Astrocyte (in vitro differentiated cells and primary cell): ENCODE results near the gene GSX2. TPM values are rescaled to one million over a fixed set of nuclear protein-coding genes. Genes with fewer than 3 reads are reported as not detected.

Source experiments
- DNase-seq: peaks from one replicate; pipeline ENCODE4 v3.0.0-alpha.2; 2010; ENCODE audit warnings: low read depth
- FAIRE-seq: peaks from 2 replicates; lab custom pipeline; 2011; peaks lifted over from hg19 to GRCh38; lab: Jason Lieb, UNC
- H2AFZ ChIP-seq: 2 replicates; pipeline ENCODE4 v1.6.0; 2012; ENCODE audit warnings: low read depth, low read length, inconsistent platforms
- H3K27ac ChIP-seq: 2 replicates; pipeline ENCODE4 v1.5.1; 2011; ENCODE audit warnings: low read depth, low read length, inconsistent platforms
- H3K27me3 ChIP-seq: 2 replicates; pipeline ENCODE4 v1.6.0; 2011; ENCODE audit warnings: low read length, inconsistent platforms; ENCODE audit not compliant: insufficient read depth
- H3K36me3 ChIP-seq: 2 replicates; pipeline ENCODE4 v1.5.1; 2011; ENCODE audit warnings: low read length, inconsistent platforms; ENCODE audit not compliant: insufficient read depth
- H3K4me1 ChIP-seq: 2 replicates; pipeline ENCODE4 v1.5.1; 2011; ENCODE audit warnings: low read length, inconsistent platforms; ENCODE audit not compliant: insufficient read depth
- H3K4me2 ChIP-seq: 2 replicates; pipeline ENCODE4 v1.6.0; 2012; ENCODE audit warnings: low read length, inconsistent platforms
- H3K4me3 ChIP-seq: 2 replicates; pipeline ENCODE4 v1.5.1; 2011; ENCODE audit warnings: low read depth, mild to moderate bottlenecking, low read length, inconsistent platforms; ENCODE audit not compliant: insufficient read depth
- H3K79me2 ChIP-seq: 2 replicates; pipeline ENCODE4 v1.6.0; 2012; ENCODE audit warnings: mild to moderate bottlenecking, low read length, inconsistent platforms; ENCODE audit not compliant: insufficient read depth
- H3K9ac ChIP-seq: 2 replicates; pipeline ENCODE4 v1.6.0; 2012; ENCODE audit warnings: mild to moderate bottlenecking, low read length, inconsistent platforms
- H3K9me3 ChIP-seq: 2 replicates; pipeline ENCODE4 v1.5.1; 2012; ENCODE audit warnings: low read depth, mild to moderate bottlenecking, low read length, inconsistent platforms; ENCODE audit not compliant: insufficient read depth
- H4K20me1 ChIP-seq: 2 replicates; pipeline ENCODE4 v1.6.0; 2012; ENCODE audit warnings: low read length, inconsistent platforms; ENCODE audit not compliant: insufficient read depth
- H3K27ac Mint-ChIP-seq: one replicate; pipeline ENCODE4 v1.8.0; 2021; ENCODE audit warnings: mild to moderate bottlenecking, mixed read lengths; ENCODE audit not compliant: unreplicated experiment
- H3K27me3 Mint-ChIP-seq: one replicate; pipeline ENCODE4 v1.8.0; 2021; ENCODE audit warnings: low read depth, mixed read lengths; ENCODE audit not compliant: unreplicated experiment
- H3K36me3 Mint-ChIP-seq: one replicate; pipeline ENCODE4 v1.8.0; 2021; ENCODE audit warnings: low read depth, mixed read lengths; ENCODE audit not compliant: unreplicated experiment
- H3K4me1 Mint-ChIP-seq: one replicate; pipeline ENCODE4 v1.8.0; 2021; ENCODE audit warnings: low read depth, mixed read lengths; ENCODE audit not compliant: unreplicated experiment
- H3K4me3 Mint-ChIP-seq: one replicate; pipeline ENCODE4 v1.8.0; 2021; ENCODE audit warnings: mild to moderate bottlenecking, moderate library complexity, mixed read lengths; ENCODE audit not compliant: unreplicated experiment
- H3K9me3 Mint-ChIP-seq: one replicate; pipeline ENCODE4 v1.8.0; 2021; ENCODE audit warnings: mild to moderate bottlenecking, mixed read lengths; ENCODE audit not compliant: unreplicated experiment
- EZH2 ChIP-seq: IDR thresholded peaks from 2 replicates; pipeline ENCODE4 v1.6.1; 2012; ENCODE audit warnings: mild to moderate bottlenecking, low read length, inconsistent platforms; ENCODE audit not compliant: insufficient read depth
- total RNA-seq: library from RNA; stranded (reverse); gene quantifications from 2 replicates; pipeline ENCODE4 v1.2.1, GENCODE V29; 2021
- TF ChIP-seq, protein P1 (sequence below): IDR thresholded peaks from 2 replicates; pipeline ENCODE4 v1.5.1; 2011; ENCODE audit warnings: low read depth, mild to moderate bottlenecking, inconsistent platforms, low read length, moderate library complexity; ENCODE audit not compliant: insufficient read depth

GSX2 gene
- total RNA-seq, 1 donor from 2014 or later: 1.7 TPM

DNA sequence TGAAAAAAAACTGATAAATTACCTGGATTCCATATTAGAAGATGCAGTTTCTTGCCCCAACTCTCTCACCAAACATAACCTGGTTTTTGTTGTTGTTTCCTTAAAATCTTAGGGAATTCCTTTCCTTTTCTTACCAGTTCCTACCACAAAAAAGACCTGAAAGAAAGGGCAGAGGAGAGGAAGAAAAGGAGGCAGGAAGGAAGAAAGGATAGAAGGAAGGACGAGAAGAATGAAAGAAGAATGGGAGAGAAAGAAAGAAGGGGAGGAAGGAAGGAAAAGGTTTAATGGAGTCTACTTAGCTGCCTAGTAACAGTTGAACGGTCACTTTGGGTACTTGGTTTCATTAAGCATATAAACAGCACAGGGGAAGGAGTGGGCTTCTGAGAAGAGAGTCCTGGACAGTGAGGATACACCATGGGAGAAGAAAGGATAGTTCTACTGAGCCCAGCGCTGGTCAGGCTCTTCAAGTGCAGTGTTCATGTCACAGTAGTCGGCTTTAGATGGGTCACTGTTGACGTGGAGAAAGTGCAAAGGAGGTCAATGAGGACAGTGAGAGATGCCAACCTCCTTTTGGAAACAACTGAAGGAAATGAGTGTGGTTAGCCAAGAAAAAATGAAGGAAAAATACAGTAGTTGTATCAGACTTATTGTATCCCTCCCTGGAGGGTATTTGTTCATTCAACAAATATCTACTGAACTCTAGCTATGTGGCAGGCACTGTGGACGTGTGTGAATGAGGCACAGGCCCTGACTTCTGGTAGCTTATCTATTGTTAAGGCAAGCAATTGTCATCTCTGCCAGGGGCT is 34.5 kb upstream of the GSX2 start:
- H3K27me3 ChIP-seq: no peaks in the 10 kb centered on the region
- H2AFZ ChIP-seq: peak overlapping the region; percentile 36
- peak overlapping the region; percentile 79 for H3K4me3 Mint-ChIP-seq
- H3K27ac ChIP-seq: peak overlapping the region; percentile 56
- H3K36me3 ChIP-seq: no peaks in the 10 kb centered on the region
- peak overlapping the region; percentile 99 for H3K9ac ChIP-seq
- H3K27me3 Mint-ChIP-seq: no peaks in the 10 kb centered on the region
- peak overlapping the region; percentile 62 for H3K4me3 ChIP-seq
- H3K4me1 Mint-ChIP-seq: peaks cover 38% of the 10 kb centered on the region
- DNase-seq (no peak), FAIRE-seq (no peak)
- TF ChIP-seq, protein P1, sequence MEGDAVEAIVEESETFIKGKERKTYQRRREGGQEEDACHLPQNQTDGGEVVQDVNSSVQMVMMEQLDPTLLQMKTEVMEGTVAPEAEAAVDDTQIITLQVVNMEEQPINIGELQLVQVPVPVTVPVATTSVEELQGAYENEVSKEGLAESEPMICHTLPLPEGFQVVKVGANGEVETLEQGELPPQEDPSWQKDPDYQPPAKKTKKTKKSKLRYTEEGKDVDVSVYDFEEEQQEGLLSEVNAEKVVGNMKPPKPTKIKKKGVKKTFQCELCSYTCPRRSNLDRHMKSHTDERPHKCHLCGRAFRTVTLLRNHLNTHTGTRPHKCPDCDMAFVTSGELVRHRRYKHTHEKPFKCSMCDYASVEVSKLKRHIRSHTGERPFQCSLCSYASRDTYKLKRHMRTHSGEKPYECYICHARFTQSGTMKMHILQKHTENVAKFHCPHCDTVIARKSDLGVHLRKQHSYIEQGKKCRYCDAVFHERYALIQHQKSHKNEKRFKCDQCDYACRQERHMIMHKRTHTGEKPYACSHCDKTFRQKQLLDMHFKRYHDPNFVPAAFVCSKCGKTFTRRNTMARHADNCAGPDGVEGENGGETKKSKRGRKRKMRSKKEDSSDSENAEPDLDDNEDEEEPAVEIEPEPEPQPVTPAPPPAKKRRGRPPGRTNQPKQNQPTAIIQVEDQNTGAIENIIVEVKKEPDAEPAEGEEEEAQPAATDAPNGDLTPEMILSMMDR: no peak
- peak overlapping the region; percentile 48 for H3K27ac Mint-ChIP-seq
- H3K4me2 ChIP-seq: peak overlapping the region; percentile 91
- H3K9me3 ChIP-seq: no peaks in the 10 kb centered on the region
- peaks cover 45% of the 10 kb centered on the region for H3K4me1 ChIP-seq
- peaks cover 39% of the 10 kb centered on the region for H3K79me2 ChIP-seq
- no peaks in the 10 kb centered on the region for H3K9me3 Mint-ChIP-seq
- H4K20me1 ChIP-seq: peaks cover 28% of the 10 kb centered on the region
- no peaks in the 10 kb centered on the region for H3K36me3 Mint-ChIP-seq

DNA sequence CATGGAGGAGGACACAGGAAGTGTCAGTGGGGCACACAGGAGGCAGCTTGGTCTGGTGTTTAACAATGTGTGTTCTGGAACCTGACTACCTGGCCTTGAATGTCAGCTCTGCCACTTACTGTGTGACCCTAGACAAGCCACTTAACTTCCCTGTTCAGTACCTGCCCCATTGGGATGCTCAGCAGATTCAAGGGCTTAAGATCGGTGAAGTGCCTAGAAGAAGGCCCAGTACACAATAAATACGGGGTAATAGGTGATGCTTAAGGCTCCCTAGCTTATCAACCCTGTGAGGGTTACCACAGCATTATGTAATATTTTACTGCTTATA is 33.9 kb upstream of the GSX2 start:
- Histone ChIP-seq H3K9ac (no peak overlapping the region), H3K27me3 (no peaks in the 10 kb centered on the region), H3K4me1 (peaks cover 43% of the 10 kb centered on the region), H3K27ac (no peak overlapping the region), H2AFZ (no peak overlapping the region), H3K4me2 (peak overlapping the region; percentile 91), H3K9me3 (no peaks in the 10 kb centered on the region), H4K20me1 (peaks cover 23% of the 10 kb centered on the region), H3K4me3 (no peak overlapping the region), H3K79me2 (peaks cover 33% of the 10 kb centered on the region), H3K36me3 (no peaks in the 10 kb centered on the region)
- Mint-ChIP-seq H3K27ac (peak overlapping the region; percentile 48), H3K4me3 (peak overlapping the region; percentile 34), H3K27me3 (no peaks in the 10 kb centered on the region), H3K9me3 (no peaks in the 10 kb centered on the region), H3K36me3 (no peaks in the 10 kb centered on the region), H3K4me1 (peaks cover 35% of the 10 kb centered on the region)
- DNase-seq: no peak
- TF ChIP-seq, protein P1: no peak
- TF ChIP-seq EZH2: no peak
- FAIRE-seq: no peak

DNA sequence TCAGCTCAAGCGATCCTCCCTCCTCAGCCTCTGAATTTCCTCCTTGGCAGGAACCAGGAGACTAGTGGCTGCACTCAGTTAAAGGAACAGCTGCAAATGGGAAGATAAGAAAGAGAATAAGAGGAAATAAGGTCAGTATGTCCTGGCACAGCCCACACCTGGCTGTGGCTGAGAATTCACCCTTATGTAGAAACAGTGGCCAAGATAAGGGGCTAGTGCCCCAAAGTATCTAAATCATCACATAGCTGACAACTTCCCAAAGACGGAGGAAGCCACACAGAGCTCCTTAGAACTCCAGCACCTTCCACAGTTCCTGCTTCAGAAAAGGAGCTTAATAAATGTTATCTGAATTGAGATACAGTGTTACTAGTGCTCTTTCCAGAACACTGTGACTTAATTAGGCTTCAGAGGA is 33.2 kb upstream of the GSX2 start:
- H3K27ac Mint-ChIP-seq: peak overlapping the region; percentile 66
- no peak for FAIRE-seq

More for the DNA sequence above, 33.2 kb upstream of the GSX2 start:
- H3K4me3 Mint-ChIP-seq: no peak overlapping the region
- Histone ChIP-seq H3K27me3 (no peaks in the 10 kb centered on the region), H3K4me2 (peak overlapping the region; percentile 64), H3K36me3 (no peaks in the 10 kb centered on the region), H4K20me1 (peaks cover 16% of the 10 kb centered on the region), H3K4me3 (no peak overlapping the region), H3K4me1 (peaks cover 38% of the 10 kb centered on the region), H3K9ac (peak overlapping the region; percentile 30), H3K9me3 (no peaks in the 10 kb centered on the region), H2AFZ (peak overlapping the region; percentile 12), H3K79me2 (peaks cover 26% of the 10 kb centered on the region), H3K27ac (no peak overlapping the region)
- no peak for DNase-seq
- H3K27me3 Mint-ChIP-seq: no peaks in the 10 kb centered on the region
- no peaks in the 10 kb centered on the region for H3K36me3 Mint-ChIP-seq
- no peak for TF ChIP-seq EZH2
- TF ChIP-seq, protein P1: no peak
- peaks cover 30% of the 10 kb centered on the region for H3K4me1 Mint-ChIP-seq
- H3K9me3 Mint-ChIP-seq: no peaks in the 10 kb centered on the region
